Uterus (tissue), 2 donors: Measurements from ENCODE around the gene RUBCNL.

Experiments used
- POLR2A ChIP-seq, 2 donors: fragments of 450-650 bp; IDR thresholded peaks; one replicate each; pipeline ENCODE4 v1.6.1; 2016; ENCODE audit warnings: antibody characterized with exemption in 2 of 2, mild to moderate bottlenecking in 1 of 2, moderate library complexity in 1 of 2
- TF ChIP-seq, protein P1 (sequence below), 4 experiments: fragments of 200-600 bp in 2 of 4; fragments of 450-650 bp in 2 of 4; sonication (generic) in 2 of 4; IDR thresholded peaks; one replicate each; pipeline ENCODE4 v1.5.1; 2016 to 2019; ENCODE audit warnings: antibody characterized with exemption in 4 of 4, mild to moderate bottlenecking in 2 of 4, moderate library complexity in 1 of 4

DNA sequence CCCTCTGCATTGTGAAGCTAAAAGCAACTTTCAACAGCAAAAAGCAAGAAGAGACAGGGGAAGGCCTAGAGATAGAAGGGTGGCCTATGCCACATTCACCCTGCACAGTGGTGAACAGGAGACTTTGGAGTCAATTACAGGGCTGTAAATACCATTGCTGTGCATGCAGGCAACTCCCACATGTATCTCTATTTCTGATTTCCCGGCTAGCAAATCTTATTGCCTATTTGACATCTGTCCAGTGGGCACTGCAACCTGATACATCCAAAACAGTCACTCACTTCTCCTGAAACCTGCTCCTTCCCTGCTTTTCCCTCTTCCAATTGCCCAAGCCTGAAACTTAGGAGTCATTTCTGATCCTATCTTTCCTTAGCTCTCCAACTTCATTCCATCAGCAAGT lies 13.4 kb downstream of the RUBCNL start:
- TF ChIP-seq, protein P1, sequence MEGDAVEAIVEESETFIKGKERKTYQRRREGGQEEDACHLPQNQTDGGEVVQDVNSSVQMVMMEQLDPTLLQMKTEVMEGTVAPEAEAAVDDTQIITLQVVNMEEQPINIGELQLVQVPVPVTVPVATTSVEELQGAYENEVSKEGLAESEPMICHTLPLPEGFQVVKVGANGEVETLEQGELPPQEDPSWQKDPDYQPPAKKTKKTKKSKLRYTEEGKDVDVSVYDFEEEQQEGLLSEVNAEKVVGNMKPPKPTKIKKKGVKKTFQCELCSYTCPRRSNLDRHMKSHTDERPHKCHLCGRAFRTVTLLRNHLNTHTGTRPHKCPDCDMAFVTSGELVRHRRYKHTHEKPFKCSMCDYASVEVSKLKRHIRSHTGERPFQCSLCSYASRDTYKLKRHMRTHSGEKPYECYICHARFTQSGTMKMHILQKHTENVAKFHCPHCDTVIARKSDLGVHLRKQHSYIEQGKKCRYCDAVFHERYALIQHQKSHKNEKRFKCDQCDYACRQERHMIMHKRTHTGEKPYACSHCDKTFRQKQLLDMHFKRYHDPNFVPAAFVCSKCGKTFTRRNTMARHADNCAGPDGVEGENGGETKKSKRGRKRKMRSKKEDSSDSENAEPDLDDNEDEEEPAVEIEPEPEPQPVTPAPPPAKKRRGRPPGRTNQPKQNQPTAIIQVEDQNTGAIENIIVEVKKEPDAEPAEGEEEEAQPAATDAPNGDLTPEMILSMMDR (IDR thresholded peaks at IDR 0.05), result no peak
- TF ChIP-seq POLR2A (IDR thresholded peaks at IDR 0.05), result no peak
